Measurements from ENCODE around the gene ZNF618.
"Not testable (repeated sequence)": the region's sequence is repeated elsewhere in the genome, so short reads cannot be mapped to it uniquely, and the experiment has no call there.

ZNF618 gene

DNA sequence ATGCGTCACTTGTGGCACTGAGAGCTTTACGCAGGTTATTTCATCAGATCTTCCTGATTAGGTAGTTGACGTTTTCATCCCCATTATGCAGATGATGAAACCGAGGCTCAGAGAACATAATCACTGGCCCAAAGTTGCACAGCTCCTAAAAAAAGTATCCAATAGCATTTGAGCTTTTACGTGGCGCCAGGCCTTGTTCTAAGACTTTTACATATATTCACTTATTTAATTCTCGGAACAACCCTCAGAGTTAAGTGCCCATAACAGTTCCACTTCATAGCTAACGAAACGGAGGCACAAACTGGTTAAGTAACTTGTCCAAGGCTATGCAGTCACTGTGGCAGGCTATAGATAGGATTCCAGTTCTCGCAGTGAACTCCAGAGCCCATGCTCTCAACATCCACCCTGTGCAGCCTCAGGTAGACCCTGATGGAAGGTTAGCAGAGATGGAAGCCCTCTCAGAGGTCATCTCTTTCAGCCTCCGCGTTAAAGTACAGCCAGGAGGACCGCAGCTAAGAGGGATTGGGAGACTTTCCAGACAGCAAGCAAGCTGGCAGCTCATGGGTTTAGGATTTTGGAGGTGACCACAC is 162.7 kb downstream of the ZNF618 start:
- DNase-seq (ENCODE audit: low spot score): no peak

GRCh38 chr9:114039484-114039883 is 163.4 kb downstream of the ZNF618 start:
- DNase-seq (ENCODE audit: low spot score): no peak

- not testable (repeated sequence) for DNase-seq (ENCODE audit: low spot score)
These were observed 167.6 kb downstream of the ZNF618 start for GRCh38 chr9:114043660-114044059.

DNA sequence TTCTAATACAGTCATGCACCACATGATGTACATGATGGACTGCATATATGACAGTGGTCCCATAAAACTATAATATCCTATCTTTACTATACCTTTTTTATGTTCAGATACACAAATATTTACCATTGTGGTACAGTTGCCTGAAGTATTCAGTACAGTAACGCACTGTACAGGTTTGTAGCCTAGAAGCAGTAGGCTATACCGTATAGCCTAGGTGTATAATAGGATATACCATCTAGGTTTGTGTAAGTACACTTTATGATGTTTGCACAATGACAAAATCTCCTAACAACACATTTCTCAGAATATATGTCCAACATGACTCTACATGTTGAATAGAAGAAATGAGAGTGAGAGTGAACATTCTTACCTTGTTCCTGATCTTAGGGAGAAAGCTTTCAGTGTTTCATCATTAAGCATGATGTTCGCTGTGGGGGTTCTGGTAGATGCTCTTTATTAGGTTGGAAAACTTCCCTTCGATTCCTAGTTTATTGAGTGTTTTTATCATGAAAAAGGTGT is 170.2 kb downstream of the ZNF618 start:
- no peak for DNase-seq (ENCODE audit: low spot score)

DNA sequence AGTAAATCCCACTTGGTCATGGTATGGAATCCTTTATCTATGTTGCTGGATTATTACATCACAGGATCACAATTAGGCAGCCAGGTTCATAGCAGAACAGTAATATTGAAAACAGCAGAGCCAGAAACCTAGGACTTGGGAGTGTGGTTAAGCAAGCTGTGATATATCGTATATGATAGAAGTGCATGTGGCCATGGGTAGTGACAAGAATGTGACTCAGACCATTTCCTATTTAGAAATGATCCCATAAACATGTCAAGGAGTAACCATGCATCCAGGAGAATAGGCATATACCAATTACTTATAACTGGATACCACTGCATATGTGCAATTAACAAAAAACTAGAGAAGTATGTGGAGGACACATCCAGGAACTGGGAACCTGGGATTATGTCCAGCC is 170.8 kb downstream of the ZNF618 start:
- DNase-seq (ENCODE audit: low spot score): no peak

- DNase-seq (ENCODE audit: low spot score): no peak
These were observed 171.6 kb downstream of the ZNF618 start for GRCh38 chr9:114047717-114048116.

DNA sequence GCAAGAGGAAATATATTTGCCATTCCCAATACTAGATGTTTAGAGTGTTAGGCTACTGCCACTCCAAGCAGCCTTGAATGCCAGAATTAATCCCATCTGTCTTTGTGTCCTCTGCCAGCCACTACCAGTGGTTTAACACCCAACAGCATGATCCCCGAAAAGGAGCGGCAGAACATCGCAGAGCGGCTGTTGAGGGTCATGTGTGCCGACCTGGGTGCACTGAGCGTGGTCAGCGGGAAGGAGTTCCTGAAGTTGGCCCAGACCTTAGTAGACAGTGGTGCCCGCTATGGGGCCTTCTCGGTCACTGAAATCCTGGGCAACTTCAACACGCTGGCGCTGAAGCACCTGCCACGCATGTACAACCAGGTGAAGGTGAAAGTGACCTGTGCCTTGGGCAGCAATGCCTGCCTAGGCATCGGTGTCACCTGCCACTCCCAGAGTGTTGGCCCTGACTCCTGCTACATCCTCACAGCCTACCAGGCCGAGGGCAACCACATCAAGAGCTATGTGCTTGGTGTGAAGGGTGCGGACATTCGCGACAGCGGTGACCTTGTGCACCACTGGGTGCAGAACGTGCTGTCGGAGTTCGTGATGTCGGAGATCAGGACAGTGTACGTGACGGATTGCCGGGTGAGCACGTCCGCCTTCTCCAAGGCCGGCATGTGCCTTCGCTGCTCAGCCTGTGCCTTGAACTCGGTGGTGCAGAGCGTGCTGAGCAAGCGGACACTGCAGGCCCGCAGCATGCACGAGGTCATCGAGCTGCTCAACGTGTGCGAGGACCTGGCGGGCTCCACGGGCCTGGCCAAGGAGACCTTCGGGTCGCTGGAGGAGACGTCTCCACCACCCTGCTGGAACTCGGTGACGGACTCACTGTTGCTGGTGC is 172.7 kb downstream of the ZNF618 start:
- no peak for DNase-seq (ENCODE audit: low spot score)

DNA sequence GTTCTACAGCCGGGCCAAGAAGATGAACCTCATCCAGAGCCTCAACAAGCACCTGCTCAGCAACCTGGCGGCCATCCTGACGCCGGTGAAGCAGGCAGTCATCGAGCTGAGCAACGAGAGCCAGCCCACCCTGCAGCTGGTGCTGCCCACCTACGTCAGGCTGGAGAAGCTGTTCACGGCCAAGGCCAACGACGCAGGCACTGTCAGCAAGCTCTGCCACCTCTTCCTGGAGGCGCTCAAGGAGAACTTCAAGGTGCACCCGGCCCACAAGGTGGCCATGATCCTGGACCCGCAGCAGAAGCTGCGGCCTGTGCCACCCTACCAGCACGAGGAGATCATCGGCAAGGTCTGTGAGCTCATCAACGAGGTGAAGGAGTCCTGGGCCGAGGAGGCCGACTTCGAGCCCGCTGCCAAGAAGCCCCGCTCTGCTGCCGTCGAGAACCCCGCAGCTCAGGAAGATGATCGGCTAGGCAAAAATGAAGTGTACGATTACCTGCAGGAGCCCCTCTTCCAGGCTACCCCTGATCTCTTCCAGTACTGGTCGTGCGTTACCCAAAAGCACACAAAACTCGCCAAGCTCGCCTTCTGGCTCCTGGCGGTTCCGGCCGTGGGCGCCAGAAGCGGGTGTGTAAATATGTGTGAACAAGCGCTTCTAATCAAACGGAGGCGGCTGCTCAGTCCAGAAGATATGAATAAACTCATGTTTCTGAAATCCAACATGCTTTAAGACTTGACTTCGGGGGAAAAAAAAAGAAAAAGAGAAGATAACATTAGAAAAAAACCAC is 173.5 kb downstream of the ZNF618 start:
- DNase-seq (ENCODE audit: low spot score): no peak

DNA sequence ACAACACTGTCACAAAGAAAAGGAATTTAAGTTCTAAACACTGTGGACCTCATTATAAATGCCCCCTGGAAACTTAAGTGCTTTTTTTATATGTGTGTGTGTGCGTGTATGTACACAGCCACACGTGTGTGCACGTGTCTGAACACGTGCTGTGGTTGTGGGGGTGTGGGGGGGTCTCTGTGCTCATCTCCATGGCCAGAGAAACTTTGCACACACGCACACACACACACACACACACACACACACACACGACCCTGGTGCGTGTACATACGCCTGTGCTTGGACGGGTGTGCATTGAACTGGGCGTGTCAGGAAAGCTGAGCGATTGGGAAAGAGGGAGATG is 174.1 kb downstream of the ZNF618 start:
- no peak for DNase-seq (ENCODE audit: low spot score)

DNA sequence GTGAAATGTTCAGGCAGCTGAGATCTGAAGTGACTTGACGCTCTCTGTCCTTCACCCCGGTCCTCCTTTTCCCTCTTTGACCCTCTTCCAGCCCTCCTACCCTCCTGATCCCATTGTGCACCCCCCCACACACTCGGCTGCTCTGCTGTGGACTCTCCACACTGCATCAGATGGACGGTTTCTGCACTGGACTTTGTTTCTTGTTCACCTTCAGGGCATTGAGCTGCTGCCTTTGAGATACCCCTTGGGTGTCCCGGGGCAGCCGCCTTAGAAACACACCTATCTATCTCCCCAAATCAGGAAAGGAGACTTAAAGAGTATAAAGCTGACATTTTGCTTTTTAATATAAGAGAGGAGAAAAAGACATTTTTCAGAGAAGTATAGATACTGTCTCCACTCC is 174.5 kb downstream of the ZNF618 start:
- no peak for DNase-seq (ENCODE audit: low spot score)

- DNase-seq (ENCODE audit: low spot score): no peak
These were observed 175.2 kb downstream of the ZNF618 start for GRCh38 chr9:114051281-114051680.

DNA sequence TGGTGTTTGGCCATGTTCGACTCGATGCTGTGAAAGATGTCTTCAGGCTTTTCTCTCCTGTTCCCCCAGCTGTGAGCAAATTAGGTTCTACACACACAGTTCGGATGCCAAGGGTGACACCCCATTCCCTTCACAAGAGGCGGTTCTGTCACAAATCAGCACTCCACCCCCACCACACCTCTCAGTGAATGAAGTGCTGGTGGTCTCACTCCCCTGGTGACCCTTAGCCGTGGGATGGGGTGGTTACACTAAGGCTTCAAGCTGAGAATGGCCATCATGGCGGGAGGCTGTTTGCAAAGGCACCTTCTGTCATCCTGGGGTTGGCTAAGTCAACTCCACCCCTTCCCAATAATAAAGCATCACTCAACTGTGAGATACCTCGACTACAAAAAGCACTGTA is 175.6 kb downstream of the ZNF618 start:
- DNase-seq (ENCODE audit: low spot score): no peak

DNA sequence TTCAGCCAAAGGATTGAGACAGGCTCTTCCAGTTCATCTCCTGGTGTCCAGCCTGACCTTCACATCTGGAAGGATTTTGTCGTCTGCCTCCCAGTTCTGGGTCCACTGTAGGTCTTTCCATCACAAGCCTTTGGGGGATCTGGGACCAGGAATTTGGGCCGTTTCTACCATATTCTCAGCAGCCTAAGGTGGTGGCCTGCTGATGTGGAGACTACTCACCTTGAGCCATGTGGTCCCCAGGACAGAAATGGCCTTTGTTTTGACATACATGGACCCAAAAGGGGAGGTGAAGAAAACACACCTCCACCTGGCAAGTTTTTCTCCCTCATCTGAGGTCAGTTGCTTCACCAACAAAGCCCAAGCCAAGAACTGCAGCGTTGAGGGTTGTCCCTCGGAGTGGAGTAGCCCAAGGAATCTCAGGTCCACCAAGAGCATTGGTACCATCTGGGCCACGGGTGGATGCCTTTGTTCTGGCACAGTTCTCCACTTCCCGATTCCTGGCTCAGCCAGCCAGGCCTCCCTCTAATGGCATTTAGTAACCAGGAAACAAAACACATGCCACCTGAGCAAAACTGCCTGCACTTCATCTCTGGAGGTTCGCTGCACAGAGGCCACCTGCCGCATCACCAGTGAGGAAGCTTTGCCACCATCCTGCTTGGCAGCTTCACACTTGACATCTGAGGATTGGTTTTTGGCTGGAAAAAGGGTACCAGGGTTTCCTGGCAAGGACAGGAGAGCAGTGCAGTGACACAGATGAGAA is 177.3 kb downstream of the ZNF618 start:
- no peak for DNase-seq (ENCODE audit: low spot score)

DNA sequence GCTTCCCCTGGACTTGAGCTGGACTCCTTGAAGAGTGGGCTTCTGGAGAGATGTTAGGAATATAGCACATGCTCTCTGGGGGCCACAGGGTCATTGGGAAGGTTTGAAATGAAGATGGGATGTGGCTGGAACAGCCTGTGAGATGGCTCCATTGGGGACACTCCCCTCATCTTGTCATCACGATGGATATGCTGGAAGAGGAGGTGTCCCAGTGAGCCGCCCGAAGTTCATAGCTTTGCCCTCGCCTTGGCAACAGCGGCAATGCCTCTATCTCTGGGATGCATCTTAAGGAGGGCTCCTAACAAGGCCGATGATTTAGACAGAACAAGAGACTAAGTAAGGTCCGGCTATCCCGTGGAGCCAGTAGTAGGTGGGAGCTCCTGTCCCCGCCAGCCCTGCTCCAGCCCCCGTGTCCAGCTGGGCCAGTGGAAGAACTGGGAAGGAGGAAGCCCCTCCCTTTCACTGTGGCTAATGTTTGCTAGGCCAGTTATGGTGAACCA is 178.1 kb downstream of the ZNF618 start:
- DNase-seq (ENCODE audit: low spot score): no peak

GRCh38 chr9:114055061-114055460 is 179.0 kb downstream of the ZNF618 start:
- no peak for DNase-seq (ENCODE audit: low spot score)

DNA sequence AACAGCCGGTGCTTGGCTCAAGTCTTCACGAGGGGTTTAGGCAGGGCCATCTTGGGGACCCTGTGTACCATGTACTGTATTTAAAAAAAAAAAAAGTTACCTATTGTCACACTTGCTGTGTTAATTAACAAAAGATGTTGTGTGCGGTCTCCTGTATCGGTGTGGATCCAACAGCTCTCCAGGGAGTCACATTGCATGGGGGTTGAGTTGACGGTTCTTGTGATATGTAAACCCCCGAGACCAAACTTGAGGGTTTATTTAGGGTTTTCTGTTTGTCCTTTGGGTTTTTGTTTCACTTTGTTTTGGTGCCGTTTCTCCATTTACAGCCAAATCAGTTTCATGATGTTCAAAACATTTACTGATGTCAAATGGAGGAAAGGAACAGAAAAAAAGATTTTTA is 179.8 kb downstream of the ZNF618 start:
- no peak for DNase-seq (ENCODE audit: low spot score)

- DNase-seq (ENCODE audit: low spot score): no peak
These were observed 180.4 kb downstream of the ZNF618 start for GRCh38 chr9:114056527-114056926.

DNA sequence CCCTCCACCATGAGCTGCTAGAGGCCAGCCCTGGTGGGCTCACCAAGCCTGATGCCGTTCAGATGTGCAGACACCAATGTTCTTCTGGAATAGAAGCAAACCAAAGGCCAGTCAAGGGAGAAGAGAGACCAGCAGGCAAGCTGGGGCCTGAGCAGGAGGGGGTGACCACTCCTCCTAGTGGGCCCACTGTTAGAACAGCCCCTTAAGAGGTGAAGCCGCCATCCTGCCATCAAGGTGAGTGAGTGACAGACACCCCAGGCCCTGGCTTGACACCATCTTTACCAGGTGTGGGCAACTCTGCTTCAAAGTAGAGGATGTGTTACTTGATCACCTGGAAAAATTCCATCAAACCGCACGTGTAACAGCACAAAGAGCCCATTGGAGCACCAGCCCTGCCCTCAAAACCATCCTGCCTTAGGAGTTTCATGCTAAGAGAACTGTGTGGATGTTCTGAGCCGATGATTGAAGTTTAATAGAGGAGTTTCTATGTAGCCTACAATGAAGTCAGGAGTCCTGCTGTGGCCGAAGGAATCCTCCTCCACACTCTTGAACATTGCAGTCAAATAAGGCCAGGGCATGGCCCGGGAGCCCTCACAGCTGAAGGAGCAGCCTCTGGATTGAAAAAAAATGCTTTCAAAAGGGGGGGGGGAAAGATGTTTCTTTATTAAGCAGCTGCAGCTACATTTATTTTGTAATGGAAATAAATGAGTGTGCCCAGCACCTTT is 181.2 kb downstream of the ZNF618 start:
- no peak for DNase-seq (ENCODE audit: low spot score)

DNA sequence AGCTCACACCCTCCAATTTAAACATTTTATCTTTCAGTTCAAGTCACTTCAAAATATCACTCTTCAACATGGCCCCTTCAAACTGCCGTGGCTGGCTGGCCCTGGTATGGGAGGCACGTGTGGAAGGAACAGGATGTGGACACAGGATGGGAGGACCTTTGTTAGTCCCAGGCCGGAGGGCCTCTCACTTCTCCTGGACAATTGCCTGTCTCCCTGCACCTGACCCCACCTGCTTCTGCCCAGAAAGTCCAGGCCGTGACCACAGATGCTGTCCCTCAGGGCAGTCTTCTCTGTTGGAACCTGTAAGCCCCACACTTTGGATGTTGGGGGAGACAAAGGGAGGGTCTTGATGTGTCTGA is 182.6 kb downstream of the ZNF618 start:
- no peak for DNase-seq (ENCODE audit: low spot score)

DNA sequence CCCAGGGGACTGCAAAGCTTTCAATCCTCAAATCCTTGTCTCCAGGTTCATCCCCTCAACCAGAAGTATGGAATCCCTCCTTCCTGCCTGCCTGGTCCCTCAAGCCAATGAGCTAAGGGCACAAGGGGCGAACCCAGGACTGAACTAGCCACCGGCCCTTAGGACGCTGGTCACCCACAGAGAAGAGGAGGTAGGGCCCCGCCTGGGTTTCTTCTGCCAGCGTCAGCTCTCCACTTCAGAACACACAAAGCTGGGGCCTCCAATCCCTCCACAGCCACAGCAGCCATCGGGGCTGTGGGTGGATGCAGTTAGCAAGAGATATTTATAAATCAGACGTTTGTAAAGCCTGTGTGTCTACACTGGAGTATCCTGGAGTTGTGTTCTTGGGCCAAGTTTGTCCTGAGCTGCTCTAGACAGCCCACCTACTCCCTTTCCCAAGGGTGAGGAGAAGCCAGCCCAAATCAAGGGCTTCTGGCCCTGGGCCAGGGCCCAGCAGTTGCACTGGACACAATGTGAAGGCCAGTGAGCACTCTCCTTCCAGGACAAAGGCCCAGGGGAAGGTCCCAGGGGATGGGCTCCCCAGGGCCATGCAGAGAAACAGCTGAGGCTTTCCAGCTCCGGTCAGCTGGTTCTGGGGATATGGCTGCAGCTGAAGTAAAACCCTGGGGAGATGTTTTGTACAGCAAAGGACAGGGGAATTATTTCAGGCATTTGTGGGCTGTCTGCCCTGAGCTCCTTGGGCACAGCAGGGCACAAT is 183.1 kb downstream of the ZNF618 start:
- DNase-seq (ENCODE audit: low spot score): no peak

DNA sequence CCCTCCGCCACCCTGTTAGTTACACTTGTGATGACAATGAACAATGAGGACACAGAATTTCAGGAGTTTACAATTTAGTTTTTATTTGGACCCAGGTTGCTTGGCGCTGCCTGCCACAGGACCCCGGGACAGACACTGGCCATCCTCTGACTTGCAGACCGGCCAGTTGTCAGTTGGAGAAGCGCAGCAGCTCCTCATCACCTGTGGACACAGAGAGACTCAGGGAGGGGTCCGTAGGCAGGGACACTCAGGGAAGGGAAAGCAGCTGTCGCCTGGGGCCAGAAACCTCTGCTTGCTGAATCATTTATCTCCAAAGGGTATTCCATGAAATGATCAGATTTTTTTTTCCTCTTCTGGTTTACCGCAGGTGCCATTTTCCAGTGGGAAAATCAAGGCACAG is 184.0 kb downstream of the ZNF618 start:
- no peak for DNase-seq (ENCODE audit: low spot score)
